ENCODE data around the gene TRIM71.

TRIM71 gene

DNA sequence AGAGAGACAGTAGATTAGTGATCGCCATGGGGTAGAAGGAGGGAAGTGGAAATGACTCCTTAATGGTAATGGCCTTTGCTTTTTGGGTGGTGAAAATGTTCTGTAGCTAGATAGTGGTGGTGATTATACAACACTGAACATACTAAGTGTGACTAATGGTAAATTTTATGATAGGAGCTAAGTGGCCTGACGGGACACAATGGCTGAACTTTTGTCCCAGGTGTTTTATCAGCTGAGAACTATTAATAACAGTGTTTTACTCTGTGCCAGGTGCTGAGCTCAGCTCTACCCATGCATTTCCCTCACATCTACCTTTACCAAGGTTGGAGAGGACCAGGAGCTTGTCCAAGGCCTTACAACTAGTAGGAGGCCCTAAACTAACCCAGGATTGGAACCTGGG is 66.8 kb downstream of the TRIM71 start:
- H3K4me1 ChIP-seq (ENCODE audit: insufficient read depth, low read length, severe bottlenecking) = no peaks in the 10 kb centered on the region
- H3F3A ChIP-seq (ENCODE audit: insufficient read depth, low read length) = no peaks in the 10 kb centered on the region
- no peak overlapping the region for H2AFZ ChIP-seq (ENCODE audit: low read length)
- no peaks in the 10 kb centered on the region for H3K79me2 ChIP-seq (ENCODE audit: insufficient read depth, low read length)
- H3K4me3 ChIP-seq (ENCODE audit: low read depth, low read length, poor library complexity, severe bottlenecking) = no peak overlapping the region
- peaks cover 5% of the 10 kb centered on the region; the same call in 1 of the 2 replicates for H3K27me3 ChIP-seq (ENCODE audit: insufficient read depth, low read length)
- H3K9ac ChIP-seq (ENCODE audit: low read length) = no peak overlapping the region
- no peak overlapping the region for H3K4me2 ChIP-seq (ENCODE audit: low read length)
- TF ChIP-seq EZH2 (IDR thresholded peaks at IDR 0.05; ENCODE audit: borderline replicate concordance, low read length) = no peak
- TF ChIP-seq, protein P1, sequence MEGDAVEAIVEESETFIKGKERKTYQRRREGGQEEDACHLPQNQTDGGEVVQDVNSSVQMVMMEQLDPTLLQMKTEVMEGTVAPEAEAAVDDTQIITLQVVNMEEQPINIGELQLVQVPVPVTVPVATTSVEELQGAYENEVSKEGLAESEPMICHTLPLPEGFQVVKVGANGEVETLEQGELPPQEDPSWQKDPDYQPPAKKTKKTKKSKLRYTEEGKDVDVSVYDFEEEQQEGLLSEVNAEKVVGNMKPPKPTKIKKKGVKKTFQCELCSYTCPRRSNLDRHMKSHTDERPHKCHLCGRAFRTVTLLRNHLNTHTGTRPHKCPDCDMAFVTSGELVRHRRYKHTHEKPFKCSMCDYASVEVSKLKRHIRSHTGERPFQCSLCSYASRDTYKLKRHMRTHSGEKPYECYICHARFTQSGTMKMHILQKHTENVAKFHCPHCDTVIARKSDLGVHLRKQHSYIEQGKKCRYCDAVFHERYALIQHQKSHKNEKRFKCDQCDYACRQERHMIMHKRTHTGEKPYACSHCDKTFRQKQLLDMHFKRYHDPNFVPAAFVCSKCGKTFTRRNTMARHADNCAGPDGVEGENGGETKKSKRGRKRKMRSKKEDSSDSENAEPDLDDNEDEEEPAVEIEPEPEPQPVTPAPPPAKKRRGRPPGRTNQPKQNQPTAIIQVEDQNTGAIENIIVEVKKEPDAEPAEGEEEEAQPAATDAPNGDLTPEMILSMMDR (IDR thresholded peaks at IDR 0.05; ENCODE audit: low read length) = no peak
- H3K27ac ChIP-seq (ENCODE audit: low read depth, low read length, poor library complexity, severe bottlenecking) = no peak overlapping the region
- no peaks in the 10 kb centered on the region for H3K9me2 ChIP-seq (ENCODE audit: low read depth, low read length)
- H3K36me3 ChIP-seq (ENCODE audit: insufficient read depth, low read length) = no peaks in the 10 kb centered on the region
- H4K20me1 ChIP-seq (ENCODE audit: insufficient read depth, low read length) = no peaks in the 10 kb centered on the region
- no peaks in the 10 kb centered on the region for H3K9me3 ChIP-seq (ENCODE audit: low read length)

DNA sequence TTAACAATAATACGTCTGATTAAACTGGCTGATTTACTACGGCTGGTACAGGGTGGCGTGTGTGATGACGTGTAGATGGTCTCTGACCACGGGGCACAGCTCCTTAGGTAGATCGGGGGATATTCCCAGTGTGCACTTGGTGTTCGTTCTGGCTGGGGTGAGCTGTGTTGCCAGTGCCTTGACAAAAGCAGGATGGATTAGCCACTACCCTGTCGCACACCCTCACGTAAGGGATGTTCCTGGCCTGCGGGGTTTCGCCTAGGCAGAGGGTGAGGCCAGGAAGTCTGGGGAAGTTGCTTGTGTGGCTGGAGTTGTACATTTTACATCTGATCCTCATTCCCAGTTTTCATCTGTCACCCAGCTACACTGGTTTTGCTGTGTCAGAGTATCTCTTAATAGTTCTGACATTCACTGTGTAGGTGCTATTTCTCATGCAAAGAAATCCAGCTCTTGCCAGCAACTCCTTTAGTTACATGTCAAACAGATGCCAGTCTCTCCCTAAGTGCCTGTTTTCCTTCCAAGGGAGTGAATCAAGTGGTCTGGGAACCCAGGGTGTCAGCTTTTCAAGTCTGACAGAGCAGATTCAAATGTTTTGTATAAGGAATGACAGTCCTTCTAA is 67.6 kb downstream of the TRIM71 start:
- TF ChIP-seq, protein P1 (IDR thresholded peaks at IDR 0.05; ENCODE audit: low read length) = no peak
- no peak for TF ChIP-seq EZH2 (IDR thresholded peaks at IDR 0.05; ENCODE audit: borderline replicate concordance, low read length)
- Histone ChIP-seq H3K9me3 (ENCODE audit: low read length) (no peaks in the 10 kb centered on the region), H2AFZ (ENCODE audit: low read length) (no peak overlapping the region), H3K79me2 (ENCODE audit: insufficient read depth, low read length) (no peaks in the 10 kb centered on the region), H3F3A (ENCODE audit: insufficient read depth, low read length) (no peaks in the 10 kb centered on the region), H3K4me1 (ENCODE audit: insufficient read depth, low read length, severe bottlenecking) (no peaks in the 10 kb centered on the region), H3K9me2 (ENCODE audit: low read depth, low read length) (no peaks in the 10 kb centered on the region), H3K4me3 (ENCODE audit: low read depth, low read length, poor library complexity, severe bottlenecking) (no peak overlapping the region), H3K27ac (ENCODE audit: low read depth, low read length, poor library complexity, severe bottlenecking) (no peak overlapping the region), H3K9ac (ENCODE audit: low read length) (no peak overlapping the region), H3K36me3 (ENCODE audit: insufficient read depth, low read length) (no peaks in the 10 kb centered on the region), H4K20me1 (ENCODE audit: insufficient read depth, low read length) (no peaks in the 10 kb centered on the region), H3K4me2 (ENCODE audit: low read length) (no peak overlapping the region), H3K27me3 (ENCODE audit: insufficient read depth, low read length) (peaks cover 5% of the 10 kb centered on the region; the same call in 1 of the 2 replicates)

DNA sequence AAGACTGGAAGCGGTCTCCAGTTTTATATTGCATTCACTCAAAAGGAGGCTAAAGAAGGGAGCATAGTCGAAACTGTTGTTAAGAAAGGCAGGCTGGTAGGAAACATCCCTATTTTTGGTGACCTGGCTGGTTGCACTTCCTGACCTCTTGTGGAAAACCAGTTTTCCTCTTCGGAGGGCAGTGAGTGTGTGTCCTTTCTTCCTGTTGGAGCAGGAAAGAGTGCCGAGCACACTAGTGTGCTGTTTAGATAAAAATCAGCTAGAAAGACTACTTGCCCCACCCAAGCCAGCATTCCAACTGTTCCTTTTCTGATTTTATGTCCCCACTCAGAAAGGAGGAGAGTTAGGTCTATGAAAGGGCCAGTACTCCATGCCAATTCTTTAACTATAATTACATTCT is 68.5 kb downstream of the TRIM71 start:
- Histone ChIP-seq H3K36me3 (ENCODE audit: insufficient read depth, low read length) (no peaks in the 10 kb centered on the region), H3K79me2 (ENCODE audit: insufficient read depth, low read length) (no peaks in the 10 kb centered on the region), H4K20me1 (ENCODE audit: insufficient read depth, low read length) (no peaks in the 10 kb centered on the region), H3K27me3 (ENCODE audit: insufficient read depth, low read length) (peaks cover 5% of the 10 kb centered on the region; the same call in 1 of the 2 replicates), H3K4me2 (ENCODE audit: low read length) (no peak overlapping the region), H2AFZ (ENCODE audit: low read length) (no peak overlapping the region), H3F3A (ENCODE audit: insufficient read depth, low read length) (no peaks in the 10 kb centered on the region), H3K9me2 (ENCODE audit: low read depth, low read length) (no peaks in the 10 kb centered on the region), H3K9ac (ENCODE audit: low read length) (no peak overlapping the region), H3K4me3 (ENCODE audit: low read depth, low read length, poor library complexity, severe bottlenecking) (no peak overlapping the region), H3K4me1 (ENCODE audit: insufficient read depth, low read length, severe bottlenecking) (no peaks in the 10 kb centered on the region), H3K9me3 (ENCODE audit: low read length) (no peaks in the 10 kb centered on the region), H3K27ac (ENCODE audit: low read depth, low read length, poor library complexity, severe bottlenecking) (no peak overlapping the region)
- TF ChIP-seq, protein P1 (IDR thresholded peaks at IDR 0.05; ENCODE audit: low read length) = no peak
- no peak for TF ChIP-seq EZH2 (IDR thresholded peaks at IDR 0.05; ENCODE audit: borderline replicate concordance, low read length)
